HepG2 (cell line): Measurements from ENCODE around the gene ZFP82. TPM values are rescaled to one million over a fixed set of nuclear protein-coding genes. Genes with fewer than 3 reads are reported as not detected.

Source experiments
- CC2D1A ChIP-seq: sonication (generic); formaldehyde crosslinking; IDR thresholded peaks from 2 replicates; pipeline ENCODE4 v1.8.1; 2023; ENCODE audit warnings: mild to moderate bottlenecking, missing genetic modification reagents
- GATAD1 ChIP-seq: IDR thresholded peaks from 2 replicates; pipeline ENCODE4 v1.6.1; 2016; ENCODE audit warnings: missing genetic modification reagents, missing compliant biosample characterization
- NCOA1 ChIP-seq: sonication (generic); formaldehyde crosslinking; IDR thresholded peaks from 2 replicates; pipeline ENCODE4 v1.9.0; 2021; ENCODE audit warnings: missing genetic modification reagents
- NCOA5 ChIP-seq: sonication (generic); formaldehyde crosslinking; IDR thresholded peaks from 2 replicates; pipeline ENCODE4 v1.4.0; 2020; ENCODE audit warnings: missing genetic modification reagents
- NFRKB ChIP-seq: fragments of 450-650 bp; IDR thresholded peaks from 2 replicates; pipeline ENCODE4 v1.6.1; 2017
- PCBP1 ChIP-seq: fragments of 200-400 bp; formaldehyde crosslinking; IDR thresholded peaks from 2 replicates; pipeline ENCODE4 v1.6.1; 2017; ENCODE audit warnings: mild to moderate bottlenecking, low read depth, low read length, borderline replicate concordance
- PLRG1 ChIP-seq: fragments of 450-650 bp; conservative IDR thresholded peaks from 2 replicates; pipeline ENCODE4 v1.6.1; 2016
- RFX3 ChIP-seq: IDR thresholded peaks from 2 replicates; pipeline ENCODE4 v1.6.1; 2016; ENCODE audit warnings: missing biosample characterization, missing genetic modification reagents
- SMAD3 ChIP-seq: sonication (generic); formaldehyde crosslinking; IDR thresholded peaks from 2 replicates; pipeline ENCODE4 v1.4.0; 2020; ENCODE audit warnings: missing genetic modification reagents
- SRSF1 ChIP-seq: fragments of 200-400 bp; formaldehyde crosslinking; optimal IDR thresholded peaks from 2 replicates; pipeline ENCODE3; 2017; ENCODE audit warnings: mild to moderate bottlenecking, low read depth, low read length, moderate library complexity
- THAP8 ChIP-seq: sonication (generic); formaldehyde crosslinking; IDR thresholded peaks from 2 replicates; pipeline ENCODE4 v1.5.1; 2020; ENCODE audit warnings: missing genetic modification reagents, mild to moderate bottlenecking, borderline replicate concordance
- ZBTB33 ChIP-seq: sonication (generic); formaldehyde crosslinking; IDR thresholded peaks from 2 replicates; pipeline ENCODE4 v1.4.0; 2020; ENCODE audit warnings: missing genetic modification reagents
- ZFP1 ChIP-seq: IDR thresholded peaks from 2 replicates; pipeline ENCODE4 v1.6.1; 2016
- ZNF280D ChIP-seq: sonication (generic); formaldehyde crosslinking; IDR thresholded peaks from 2 replicates; pipeline ENCODE4 v1.5.1; 2020; ENCODE audit warnings: mild to moderate bottlenecking, missing genetic modification reagents
- ZNF619 ChIP-seq: sonication (generic); formaldehyde crosslinking; IDR thresholded peaks from 2 replicates; pipeline ENCODE4 v1.4.0; 2020; ENCODE audit warnings: mild to moderate bottlenecking, missing genetic modification reagents
- ZNF660 ChIP-seq: sonication (generic); formaldehyde crosslinking; IDR thresholded peaks from 2 replicates; pipeline ENCODE4 v1.5.1; 2020; ENCODE audit warnings: mild to moderate bottlenecking, low read depth, missing genetic modification reagents, borderline replicate concordance
- ZNF724P ChIP-seq: sonication (generic); formaldehyde crosslinking; IDR thresholded peaks from 2 replicates; pipeline ENCODE4 v1.8.0; 2022; ENCODE audit warnings: missing genetic modification reagents, borderline replicate concordance
- ZNF83 ChIP-seq: sonication (generic); formaldehyde crosslinking; IDR thresholded peaks from 2 replicates; pipeline ENCODE4 v1.4.0; 2020; ENCODE audit warnings: missing genetic modification reagents, mild to moderate bottlenecking, borderline replicate concordance
- ZNF841 ChIP-seq: sonication (generic); formaldehyde crosslinking; IDR thresholded peaks from 2 replicates; pipeline ENCODE4 v1.8.1; 2023; ENCODE audit warnings: missing genetic modification reagents, borderline replicate concordance
- polyA plus RNA-seq, 8 experiments: library from polyadenylated mRNA; depleted of rRNA in 3 of 8; stranded (reverse) in 7 of 8; unstranded in 1 of 8; fragments of >200 nt; fragmentation: Illumina TruSeq in 4 of 8; extraction: Trizol in 4 of 8; gene quantifications; 2 replicates each; pipeline versions ENCODE4 v1.2.1 to v1.2.3, GENCODE V29; 2011 to 2016; ENCODE audit warnings: low read depth in 4 of 8, missing spikeins in 1 of 8, mixed read lengths in 1 of 8; ENCODE audit not compliant: insufficient read depth in 1 of 8
- total RNA-seq, 5 experiments: library from RNA; depleted of rRNA; stranded (reverse); fragments of >200 nt; fragmentation: Illumina TruSeq; extraction: Trizol; gene quantifications; 2 replicates each; pipeline ENCODE4 v1.2.3, GENCODE V29; 2016; ENCODE audit warnings: low read depth in 1 of 5
- TF ChIP-seq, protein P1 (sequence below): sonication (generic); formaldehyde crosslinking; IDR thresholded peaks from 2 replicates; pipeline ENCODE4 v1.4.0; 2020; ENCODE audit warnings: missing genetic modification reagents, mild to moderate bottlenecking, borderline replicate concordance

Gene ZFP82
- total and polyA plus RNA-seq, 2 of the 13 experiments (the other 11 are each of a cell fraction or from before 2014, with no cell fraction given): 1.7 to 4.3 TPM

DNA sequence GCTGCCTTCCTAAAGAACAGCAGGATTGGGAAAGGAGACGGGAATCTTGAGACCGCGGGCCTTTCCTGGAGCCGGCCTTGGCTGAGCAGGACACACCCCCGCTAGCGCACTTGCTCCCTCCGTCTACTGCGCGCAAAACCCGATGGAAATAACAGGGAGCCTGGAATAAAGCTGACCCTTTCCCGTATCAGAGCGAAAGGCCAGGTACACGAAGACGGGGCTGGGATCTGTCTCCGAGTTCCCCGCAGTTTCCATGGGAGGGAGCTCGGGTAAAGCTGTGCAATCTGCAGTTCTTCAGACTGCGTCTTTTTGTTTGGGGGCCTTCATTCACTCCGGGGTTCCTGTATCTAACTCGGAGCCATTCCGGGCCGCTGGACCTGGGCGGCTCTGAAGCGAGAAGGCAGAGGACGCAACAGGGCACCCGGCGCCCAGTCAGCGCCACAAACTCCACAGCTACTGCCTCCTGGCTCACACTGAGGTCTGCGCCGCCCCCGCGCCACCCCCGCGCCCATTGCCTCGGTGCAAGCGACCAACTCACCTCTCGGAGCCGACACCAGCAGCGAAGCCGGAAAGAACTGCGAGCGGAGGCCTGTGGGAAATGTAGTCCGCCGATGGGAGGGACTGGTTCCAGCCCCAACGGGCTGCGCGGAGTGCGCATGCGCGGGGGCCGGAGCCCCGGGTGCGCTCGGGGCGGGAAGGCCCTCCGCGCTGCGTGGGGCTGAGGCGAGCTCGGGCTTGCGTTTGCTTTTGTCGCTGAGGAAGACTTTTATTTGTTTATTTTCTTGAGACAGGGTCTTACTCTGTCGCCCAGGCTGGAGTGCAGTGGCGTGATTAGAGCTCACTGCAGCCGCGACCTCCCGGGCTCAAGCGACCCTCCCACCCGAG, 39.6 kb downstream of the ZFP82 start, which contains the start of gene ZFP14 (continued):
- TF ChIP-seq ZBTB33 (CRISPR knock-in tag) (no peak), SRSF1 (peak; percentile 97), NCOA1 (CRISPR knock-in tag) (no peak), PLRG1 (no peak), CC2D1A (CRISPR knock-in tag) (no peak), GATAD1 (CRISPR knock-in tag) (peak; percentile 82), ZNF841 (no peak), NCOA5 (CRISPR knock-in tag) (no peak), ZNF280D (no peak), THAP8 (CRISPR knock-in tag) (no peak), ZFP1 (no peak), ZNF724P (CRISPR knock-in tag) (0 out of 2 replicates have a peak, but pooled peaks have one; percentile 44), NFRKB (no peak), RFX3 (no peak), PCBP1 (0 out of 2 replicates have a peak, but pooled peaks have one; percentile 40), SMAD3 (CRISPR knock-in tag) (peak; percentile 70; the same call in 1 of the 2 replicates), ZNF660 (CRISPR knock-in tag) (no peak), ZNF619 (CRISPR knock-in tag) (no peak; the same call in 1 of the 2 replicates), ZNF83 (CRISPR knock-in tag) (peak; percentile 58; the same call in 1 of the 2 replicates)
- TF ChIP-seq, protein P1, sequence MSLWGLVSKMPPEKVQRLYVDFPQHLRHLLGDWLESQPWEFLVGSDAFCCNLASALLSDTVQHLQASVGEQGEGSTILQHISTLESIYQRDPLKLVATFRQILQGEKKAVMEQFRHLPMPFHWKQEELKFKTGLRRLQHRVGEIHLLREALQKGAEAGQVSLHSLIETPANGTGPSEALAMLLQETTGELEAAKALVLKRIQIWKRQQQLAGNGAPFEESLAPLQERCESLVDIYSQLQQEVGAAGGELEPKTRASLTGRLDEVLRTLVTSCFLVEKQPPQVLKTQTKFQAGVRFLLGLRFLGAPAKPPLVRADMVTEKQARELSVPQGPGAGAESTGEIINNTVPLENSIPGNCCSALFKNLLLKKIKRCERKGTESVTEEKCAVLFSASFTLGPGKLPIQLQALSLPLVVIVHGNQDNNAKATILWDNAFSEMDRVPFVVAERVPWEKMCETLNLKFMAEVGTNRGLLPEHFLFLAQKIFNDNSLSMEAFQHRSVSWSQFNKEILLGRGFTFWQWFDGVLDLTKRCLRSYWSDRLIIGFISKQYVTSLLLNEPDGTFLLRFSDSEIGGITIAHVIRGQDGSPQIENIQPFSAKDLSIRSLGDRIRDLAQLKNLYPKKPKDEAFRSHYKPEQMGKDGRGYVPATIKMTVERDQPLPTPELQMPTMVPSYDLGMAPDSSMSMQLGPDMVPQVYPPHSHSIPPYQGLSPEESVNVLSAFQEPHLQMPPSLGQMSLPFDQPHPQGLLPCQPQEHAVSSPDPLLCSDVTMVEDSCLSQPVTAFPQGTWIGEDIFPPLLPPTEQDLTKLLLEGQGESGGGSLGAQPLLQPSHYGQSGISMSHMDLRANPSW: no peak
